ENCODE data around the gene SLIT3.

Gene SLIT3

DNA sequence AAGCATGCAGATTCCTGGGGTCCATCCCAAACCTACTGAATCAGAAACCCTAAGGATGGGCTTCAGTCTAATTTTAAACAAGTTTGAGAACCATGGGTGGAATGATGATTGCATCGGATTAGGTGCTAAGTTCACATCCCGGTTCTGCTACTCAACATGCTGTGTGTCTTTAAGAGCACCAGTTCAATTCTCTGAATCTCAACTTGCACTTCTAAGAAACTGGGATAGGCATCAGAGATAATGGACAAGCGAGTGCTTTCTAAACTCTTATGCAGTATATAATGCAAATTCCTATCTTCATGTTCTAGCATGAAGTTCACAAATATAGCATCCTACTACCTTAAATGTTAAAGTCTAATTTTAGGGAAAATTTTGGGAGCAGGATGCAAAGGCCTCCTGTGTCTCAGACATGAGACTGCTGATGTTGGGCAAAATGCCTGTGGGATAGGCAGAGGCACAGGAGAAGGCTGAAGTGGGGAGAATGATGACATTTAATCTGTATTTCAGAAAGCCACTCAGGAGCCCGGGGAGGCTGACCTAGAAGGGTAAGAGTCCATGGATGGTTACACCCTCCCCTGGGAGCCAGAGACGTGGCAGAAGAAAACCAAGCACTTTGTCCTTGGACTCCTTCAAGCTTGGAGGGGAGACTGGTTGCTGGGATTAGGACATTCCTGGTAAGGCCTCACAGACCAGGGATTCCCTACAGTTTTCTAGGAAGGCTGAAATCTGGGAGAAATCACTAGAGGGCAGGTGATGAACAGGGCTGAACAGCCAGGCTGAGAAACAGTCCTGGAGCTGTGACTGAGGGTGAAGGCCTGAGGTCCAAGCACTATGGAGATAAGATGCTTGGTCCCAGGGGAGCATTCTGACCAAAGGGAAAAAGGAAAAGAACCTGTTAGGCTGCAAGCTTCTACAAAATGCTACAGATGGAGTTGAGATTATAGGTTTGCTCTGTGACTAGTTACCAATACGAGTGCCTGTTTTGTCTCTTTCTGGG is 409.8 kb downstream of the SLIT3 start:
- Histone ChIP-seq H3K27me3 (ENCODE audit: insufficient read depth, low read depth) (no peaks in the 10 kb centered on the region), H3K4me1 (ENCODE audit: low read depth, poor library complexity, severe bottlenecking) (no peaks in the 10 kb centered on the region), H2AFZ (ENCODE audit: low read depth) (no peak overlapping the region)

DNA sequence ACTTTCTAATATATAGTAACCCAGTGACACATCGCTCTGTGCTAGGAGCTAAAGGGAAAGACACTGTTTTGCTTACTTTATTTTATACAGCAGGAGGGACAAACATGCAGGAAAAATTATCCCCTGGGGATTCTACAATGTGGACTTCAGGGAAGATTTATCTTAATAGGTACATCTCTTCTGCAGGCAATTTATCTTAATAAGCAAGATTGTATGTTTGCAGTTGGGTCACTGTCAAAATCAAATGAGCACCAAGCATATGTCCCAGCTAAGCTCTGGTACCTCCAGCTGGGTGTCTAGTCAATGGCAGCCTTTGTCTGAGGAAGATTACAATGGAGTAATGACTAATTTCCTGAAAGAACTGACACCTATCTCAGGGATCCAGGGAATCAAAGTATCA is 411.9 kb downstream of the SLIT3 start:
- H3K27me3 ChIP-seq (ENCODE audit: insufficient read depth, low read depth), result no peaks in the 10 kb centered on the region
- no peak overlapping the region for H3K4me2 ChIP-seq
- H3K4me1 ChIP-seq (ENCODE audit: low read depth, poor library complexity, severe bottlenecking), result no peaks in the 10 kb centered on the region
- H2AFZ ChIP-seq (ENCODE audit: low read depth), result no peak overlapping the region
- H3K79me2 ChIP-seq (ENCODE audit: insufficient read depth, low read depth), result no peaks in the 10 kb centered on the region
- no peak overlapping the region for H3K27ac ChIP-seq
- H3K4me3 ChIP-seq (IDR thresholded peaks at IDR 0.05; ENCODE audit: insufficient read depth, low read depth, low read length), result no peak overlapping the region
- no peaks in the 10 kb centered on the region for H4K20me1 ChIP-seq (ENCODE audit: insufficient read depth)
- TF ChIP-seq, protein P1, sequence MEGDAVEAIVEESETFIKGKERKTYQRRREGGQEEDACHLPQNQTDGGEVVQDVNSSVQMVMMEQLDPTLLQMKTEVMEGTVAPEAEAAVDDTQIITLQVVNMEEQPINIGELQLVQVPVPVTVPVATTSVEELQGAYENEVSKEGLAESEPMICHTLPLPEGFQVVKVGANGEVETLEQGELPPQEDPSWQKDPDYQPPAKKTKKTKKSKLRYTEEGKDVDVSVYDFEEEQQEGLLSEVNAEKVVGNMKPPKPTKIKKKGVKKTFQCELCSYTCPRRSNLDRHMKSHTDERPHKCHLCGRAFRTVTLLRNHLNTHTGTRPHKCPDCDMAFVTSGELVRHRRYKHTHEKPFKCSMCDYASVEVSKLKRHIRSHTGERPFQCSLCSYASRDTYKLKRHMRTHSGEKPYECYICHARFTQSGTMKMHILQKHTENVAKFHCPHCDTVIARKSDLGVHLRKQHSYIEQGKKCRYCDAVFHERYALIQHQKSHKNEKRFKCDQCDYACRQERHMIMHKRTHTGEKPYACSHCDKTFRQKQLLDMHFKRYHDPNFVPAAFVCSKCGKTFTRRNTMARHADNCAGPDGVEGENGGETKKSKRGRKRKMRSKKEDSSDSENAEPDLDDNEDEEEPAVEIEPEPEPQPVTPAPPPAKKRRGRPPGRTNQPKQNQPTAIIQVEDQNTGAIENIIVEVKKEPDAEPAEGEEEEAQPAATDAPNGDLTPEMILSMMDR (conservative IDR thresholded peaks at IDR 0.05; ENCODE audit: low read depth, low read length), result no peak
- no peaks in the 10 kb centered on the region for H3K36me3 ChIP-seq (ENCODE audit: insufficient read depth)
- no peak overlapping the region for H3K9ac ChIP-seq

More for the DNA sequence above, 409.8 kb downstream of the SLIT3 start:
- Histone ChIP-seq H3K79me2 (ENCODE audit: insufficient read depth, low read depth) (no peaks in the 10 kb centered on the region), H4K20me1 (ENCODE audit: insufficient read depth) (no peaks in the 10 kb centered on the region), H3K4me2 (no peak overlapping the region), H3K27ac (no peak overlapping the region), H3K36me3 (ENCODE audit: insufficient read depth) (no peaks in the 10 kb centered on the region), H3K9ac (no peak overlapping the region), H3K4me3 (IDR thresholded peaks at IDR 0.05; ENCODE audit: insufficient read depth, low read depth, low read length) (no peak overlapping the region)
- TF ChIP-seq, protein P1 (conservative IDR thresholded peaks at IDR 0.05; ENCODE audit: low read depth, low read length), result no peak

DNA sequence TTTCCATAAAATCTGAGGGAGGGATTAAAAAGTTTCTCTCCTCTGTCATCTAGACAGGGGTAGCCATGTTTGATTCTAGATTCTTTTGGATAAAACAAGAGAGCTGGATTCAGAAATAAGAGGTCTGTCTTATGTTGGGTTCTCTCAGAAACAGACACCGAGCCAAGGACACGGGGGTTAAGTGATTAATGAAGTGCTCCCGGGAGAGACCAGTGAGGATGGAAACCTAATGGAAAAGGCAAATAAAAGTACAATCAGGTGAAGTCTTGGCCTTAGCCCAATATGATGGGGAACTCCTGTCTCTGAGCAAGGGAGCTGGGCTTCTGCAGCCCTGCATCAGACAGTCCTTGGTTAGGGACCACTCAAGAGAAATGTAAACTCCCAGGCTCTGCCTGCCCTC is 413.0 kb downstream of the SLIT3 start:
- Histone ChIP-seq H4K20me1 (ENCODE audit: insufficient read depth) (no peaks in the 10 kb centered on the region), H3K27ac (no peak overlapping the region), H3K4me1 (ENCODE audit: low read depth, poor library complexity, severe bottlenecking) (no peaks in the 10 kb centered on the region), H3K79me2 (ENCODE audit: insufficient read depth, low read depth) (no peaks in the 10 kb centered on the region), H3K9ac (no peak overlapping the region), H3K27me3 (ENCODE audit: insufficient read depth, low read depth) (no peaks in the 10 kb centered on the region), H3K4me3 (IDR thresholded peaks at IDR 0.05; ENCODE audit: insufficient read depth, low read depth, low read length) (no peak overlapping the region), H3K4me2 (no peak overlapping the region), H3K36me3 (ENCODE audit: insufficient read depth) (no peaks in the 10 kb centered on the region), H2AFZ (ENCODE audit: low read depth) (no peak overlapping the region)
- TF ChIP-seq, protein P1 (conservative IDR thresholded peaks at IDR 0.05; ENCODE audit: low read depth, low read length), result no peak

DNA sequence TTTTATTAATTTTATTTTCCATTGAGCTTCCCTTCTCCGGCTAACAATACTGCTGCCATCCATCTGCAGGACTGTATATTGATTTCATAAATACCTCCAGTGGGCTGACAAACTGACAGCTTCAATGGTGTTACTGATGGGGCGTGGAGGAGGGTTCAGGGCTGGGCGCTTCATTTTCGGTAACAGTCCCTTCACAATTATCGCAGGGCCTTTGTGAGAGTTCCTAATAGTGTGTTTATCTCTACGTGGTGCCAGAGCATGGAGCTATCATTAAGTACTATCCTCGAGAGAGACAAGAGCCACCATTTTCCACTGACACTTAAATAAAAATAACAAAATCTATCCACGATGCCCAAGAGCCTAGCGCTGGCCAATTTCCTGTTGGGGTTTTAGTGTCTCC is 414.8 kb downstream of the SLIT3 start:
- Histone ChIP-seq H3K27me3 (ENCODE audit: insufficient read depth, low read depth) (no peaks in the 10 kb centered on the region), H3K79me2 (ENCODE audit: insufficient read depth, low read depth) (no peaks in the 10 kb centered on the region), H3K27ac (no peak overlapping the region), H4K20me1 (ENCODE audit: insufficient read depth) (no peaks in the 10 kb centered on the region), H3K4me2 (no peak overlapping the region), H3K4me3 (IDR thresholded peaks at IDR 0.05; ENCODE audit: insufficient read depth, low read depth, low read length) (no peak overlapping the region), H3K36me3 (ENCODE audit: insufficient read depth) (no peaks in the 10 kb centered on the region), H3K4me1 (ENCODE audit: low read depth, poor library complexity, severe bottlenecking) (no peaks in the 10 kb centered on the region), H3K9ac (no peak overlapping the region), H2AFZ (ENCODE audit: low read depth) (no peak overlapping the region)
- TF ChIP-seq, protein P1 (conservative IDR thresholded peaks at IDR 0.05; ENCODE audit: low read depth, low read length), result no peak
